Fibroblast of peridontal ligament (primary cell): Measurements from ENCODE around the gene ZNF536.
"Not testable (repeated sequence)": the region's sequence is repeated elsewhere in the genome, so short reads cannot be mapped to it uniquely, and the experiment has no call there.

Source experiments
- DNase-seq: peaks from one replicate; pipeline ENCODE4 v3.0.0-alpha.2; 2010; ENCODE audit errors: extremely low read depth

Gene ZNF536

GRCh38 chr19:30388327-30388726 is 16.1 kb downstream of the ZNF536 start:
- no peak for DNase-seq

- DNase-seq, result no peak
Measured at GRCh38 chr19:30388819-30389218, 16.6 kb downstream of the ZNF536 start.

- DNase-seq, result no peak
Measured at GRCh38 chr19:30390356-30390988, 18.3 kb downstream of the ZNF536 start.

DNA sequence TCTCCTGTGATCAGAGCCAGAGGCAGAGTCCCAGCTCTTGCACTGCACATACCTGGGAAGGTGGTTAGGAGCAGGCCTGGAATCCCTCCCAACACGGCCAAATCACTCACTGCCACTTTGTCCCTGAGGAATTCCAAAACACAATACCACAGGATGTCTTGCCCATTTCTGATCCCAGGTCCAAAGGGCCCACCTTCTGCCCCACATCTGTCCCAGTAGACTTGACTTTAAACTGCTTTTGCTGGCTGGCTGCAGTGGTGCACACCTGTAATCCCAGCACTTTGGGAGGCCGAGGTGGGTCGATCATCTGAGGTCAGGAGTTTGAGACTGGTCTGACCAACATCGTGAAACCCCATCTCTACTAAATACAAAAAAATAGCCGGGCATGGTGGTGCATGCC is 18.9 kb downstream of the ZNF536 start:
- DNase-seq, result no peak

- no peak for DNase-seq
Measured at GRCh38 chr19:30391554-30392551, 19.7 kb downstream of the ZNF536 start.

DNA sequence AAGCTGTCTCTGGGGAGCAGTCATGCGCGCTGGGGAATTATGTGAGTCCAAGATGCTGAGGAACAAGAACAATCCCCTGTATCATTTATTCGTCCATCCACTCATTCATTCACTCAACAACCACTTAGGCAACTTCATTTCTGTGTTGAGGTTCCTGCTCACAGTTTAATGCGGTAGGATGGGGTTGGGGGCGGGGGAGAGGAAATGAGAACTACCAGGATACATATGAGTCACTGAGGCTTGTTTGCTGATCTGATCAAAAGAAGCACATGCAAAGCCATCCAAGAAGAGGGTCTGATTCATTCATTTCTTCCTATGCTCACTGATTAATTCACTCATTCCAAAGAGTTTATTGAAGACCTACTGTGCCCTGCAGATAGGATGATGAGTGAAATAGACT is 20.9 kb downstream of the ZNF536 start:
- no peak for DNase-seq

- no peak for DNase-seq
Measured at GRCh38 chr19:30393729-30394480, 21.7 kb downstream of the ZNF536 start.

DNA sequence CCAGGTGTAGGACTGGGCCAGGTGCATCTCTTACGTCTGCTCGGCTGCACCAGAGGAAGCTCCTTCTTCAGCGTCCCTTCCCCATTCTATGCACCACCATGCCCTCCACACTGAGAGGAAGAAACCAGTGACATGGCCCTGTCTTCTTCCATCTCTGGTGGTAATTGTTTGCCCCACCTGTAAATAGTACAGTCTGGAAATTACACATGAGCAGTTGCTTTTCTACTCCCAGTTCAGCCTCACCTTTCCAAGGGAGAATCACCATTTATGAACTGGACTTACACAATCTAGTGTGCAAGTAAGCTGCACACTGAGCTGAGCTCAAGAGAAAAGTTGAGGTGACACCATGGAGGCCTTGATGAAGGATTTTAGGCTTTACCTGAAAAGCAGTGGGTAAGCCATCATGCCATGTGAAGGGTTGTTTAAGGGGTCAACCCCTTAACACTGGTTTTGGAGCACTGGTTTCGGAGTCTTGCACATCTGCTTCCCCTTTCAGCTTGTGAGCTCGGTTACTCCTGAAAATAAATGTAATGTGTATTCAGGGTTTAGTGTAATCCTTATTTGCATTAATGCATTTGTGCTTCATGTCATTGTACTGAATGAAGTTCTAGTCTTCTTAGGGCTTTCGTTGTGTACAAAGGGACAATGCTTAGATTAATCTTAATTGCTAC is 22.4 kb downstream of the ZNF536 start:
- no peak for DNase-seq

- no peak for DNase-seq
Measured at GRCh38 chr19:30395283-30395682, 23.1 kb downstream of the ZNF536 start.

GRCh38 chr19:30398539-30398938 is 26.4 kb downstream of the ZNF536 start:
- not testable (repeated sequence) for DNase-seq

GRCh38 chr19:30401956-30402355 is 29.8 kb downstream of the ZNF536 start:
- no peak for DNase-seq

GRCh38 chr19:30402436-30403202 is 30.4 kb downstream of the ZNF536 start:
- no peak for DNase-seq

GRCh38 chr19:30403203-30403985 is 31.2 kb downstream of the ZNF536 start:
- DNase-seq, result no peak

GRCh38 chr19:30406220-30407067 is 34.3 kb downstream of the ZNF536 start:
- no peak for DNase-seq

DNA sequence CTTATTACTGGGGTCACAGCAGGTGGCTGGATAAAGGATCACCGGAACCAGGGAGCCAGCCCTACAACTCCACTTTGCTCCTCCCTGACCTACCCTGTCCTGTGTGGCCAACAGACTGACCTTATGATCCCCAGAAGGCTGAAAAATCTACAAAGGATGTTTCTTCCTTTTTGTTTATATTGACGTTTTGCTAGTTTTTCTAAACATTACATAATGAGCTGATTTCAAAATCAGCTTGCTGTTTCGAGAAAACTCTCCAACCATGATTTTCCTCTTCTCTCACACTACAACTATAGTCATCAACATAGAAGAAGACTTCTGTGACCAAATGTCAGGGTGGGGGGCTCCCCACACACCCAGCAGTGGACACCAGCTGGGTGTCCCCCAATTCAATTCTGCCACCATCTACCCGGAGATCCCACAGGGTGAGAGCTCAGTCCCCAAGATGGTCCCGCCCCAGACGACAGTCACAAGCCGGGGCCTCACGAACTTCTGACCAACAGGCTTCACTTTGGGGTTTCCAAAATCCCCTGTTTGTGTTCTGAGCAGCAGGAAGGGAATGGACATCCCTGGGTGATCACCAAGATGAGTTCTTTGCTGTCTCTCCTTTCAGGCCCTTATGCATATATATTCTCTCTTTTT is 35.0 kb downstream of the ZNF536 start:
- no peak for DNase-seq

- DNase-seq, result no peak
Measured at GRCh38 chr19:30408734-30409301, 36.6 kb downstream of the ZNF536 start.

GRCh38 chr19:30411714-30412113 is 39.5 kb downstream of the ZNF536 start:
- no peak for DNase-seq

GRCh38 chr19:30416375-30416774 is 44.2 kb downstream of the ZNF536 start:
- DNase-seq, result no peak
